ENCODE measurements around the gene UBE4B. TPM values are rescaled to one million over a fixed set of nuclear protein-coding genes. Genes with fewer than 3 reads are reported as not detected.
"Not testable (repeated sequence)": the region's sequence is repeated elsewhere in the genome, so short reads cannot be mapped to it uniquely, and the experiment has no call there.

Gene UBE4B
- total RNA-seq, 5 donors from 2014 or later (not counting 1 experiment from before 2014, with no cell fraction given): 37.5 to 43.1 (median 41.9) TPM

DNA sequence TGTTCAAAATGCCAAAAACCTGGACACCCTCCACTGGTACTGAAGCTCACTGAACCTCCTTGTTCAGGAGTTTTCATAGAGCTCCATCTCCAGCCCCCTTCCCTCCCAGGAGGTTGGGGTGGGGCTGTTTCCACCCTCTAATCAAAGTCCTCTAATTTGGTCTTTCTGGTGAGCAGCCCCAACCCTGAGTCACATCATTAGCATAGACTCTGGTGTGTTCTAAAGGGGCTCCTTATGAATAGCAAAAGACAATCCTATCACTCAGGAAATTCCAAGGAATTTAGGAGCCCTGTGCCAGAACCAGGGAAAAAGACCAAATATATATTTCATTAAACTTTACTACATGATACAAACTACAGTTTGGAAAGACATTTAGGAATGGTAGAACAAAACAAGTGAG lies 13.2 kb upstream of the UBE4B start:
- Mint-ChIP-seq H3K27me3 (no peaks in the 10 kb centered on the region), H3K4me3 (no peak overlapping the region), H3K9me3 (no peaks in the 10 kb centered on the region), H3K27ac (no peak overlapping the region), H3K36me3 (no peaks in the 10 kb centered on the region), H3K4me1 (peaks cover 0 to 4% (median 2%) of the 10 kb centered on the region in 3 donors)
- no peaks in the 10 kb centered on the region for H3K27me3 ChIP-seq (replicated peaks in 1 of 2; ENCODE audit: control insufficient read depth in 2 of 2, extremely low read depth in 1 of 2, insufficient read depth in 2 of 2, low read length in 1 of 2)
- no peak overlapping the region for H3K27ac ChIP-seq (ENCODE audit: low read length)
- ChIA-PET CTCF (no interaction called here), POLR2A (interaction anchor here in 1 of 2 donors (0.6 kb wide), 2 partner anchors 105 to 886 kb away, joined by 3 to 6 read pairs; no protein-coding TSS in a partner anchor)
- H3K4me1 ChIP-seq (ENCODE audit: control insufficient read depth in 1 of 2, extremely low read depth in 1 of 2, insufficient read depth in 2 of 2, low read length in 2 of 2): no peaks in the 10 kb centered on the region
- H3K9me3 ChIP-seq: no peaks in the 10 kb centered on the region
- ATAC-seq (replicated peaks in 1 of 4): no peak
- H3K4me3 ChIP-seq (ENCODE audit: control insufficient read depth in 1 of 2, extremely low read depth in 1 of 2, low read length in 1 of 2): no peak overlapping the region
- H3K36me3 ChIP-seq (ENCODE audit: control insufficient read depth in 2 of 2, extremely low read depth in 1 of 2, insufficient read depth in 1 of 2, low read length in 1 of 2): no peaks in the 10 kb centered on the region
- no peak for DNase-seq

- H3K27me3 ChIP-seq (replicated peaks in 1 of 2; ENCODE audit: control insufficient read depth in 2 of 2, extremely low read depth in 1 of 2, insufficient read depth in 2 of 2, low read length in 1 of 2): no peaks in the 10 kb centered on the region
- Mint-ChIP-seq H3K9me3 (no peaks in the 10 kb centered on the region), H3K27ac (no peak overlapping the region), H3K4me1 (peaks cover 0 to 4% (median 2%) of the 10 kb centered on the region in 3 donors), H3K4me3 (no peak overlapping the region), H3K27me3 (no peaks in the 10 kb centered on the region), H3K36me3 (no peaks in the 10 kb centered on the region)
- POLR2A ChIA-PET: interaction anchor here in 1 of 2 donors (0.6 kb wide), 2 partner anchors 106 to 886 kb away, joined by 3 to 6 read pairs; no protein-coding TSS in a partner anchor
- no peak overlapping the region for H3K27ac ChIP-seq (ENCODE audit: low read length)
- DNase-seq: no peak
- no peaks in the 10 kb centered on the region for H3K9me3 ChIP-seq
- CTCF ChIA-PET: no interaction called here
- H3K4me3 ChIP-seq (ENCODE audit: control insufficient read depth in 1 of 2, extremely low read depth in 1 of 2, low read length in 1 of 2): no peak overlapping the region
- H3K36me3 ChIP-seq (ENCODE audit: control insufficient read depth in 2 of 2, extremely low read depth in 1 of 2, insufficient read depth in 1 of 2, low read length in 1 of 2): no peaks in the 10 kb centered on the region
- no peaks in the 10 kb centered on the region for H3K4me1 ChIP-seq (ENCODE audit: control insufficient read depth in 1 of 2, extremely low read depth in 1 of 2, insufficient read depth in 2 of 2, low read length in 2 of 2)
- WGBS (ENCODE audit: insufficient coverage): no CpG with 5 or more reads among the region's 3 CpGs
- ATAC-seq (replicated peaks in 1 of 4): no peak
Measured at GRCh38 chr1:10020086-10020485, 12.7 kb upstream of the UBE4B start.

GRCh38 chr1:10020678-10021077 lies 12.1 kb upstream of the UBE4B start:
- POLR2A ChIA-PET; H3K27me3 ChIP-seq (replicated peaks in 1 of 2; ENCODE audit: control insufficient read depth in 2 of 2, extremely low read depth in 1 of 2, insufficient read depth in 2 of 2, low read length in 1 of 2); H3K36me3 Mint-ChIP-seq; H3K36me3 ChIP-seq (ENCODE audit: control insufficient read depth in 2 of 2, extremely low read depth in 1 of 2, insufficient read depth in 1 of 2, low read length in 1 of 2); H3K4me3 Mint-ChIP-seq; H3K4me1 ChIP-seq (ENCODE audit: control insufficient read depth in 1 of 2, extremely low read depth in 1 of 2, insufficient read depth in 2 of 2, low read length in 2 of 2); H3K27ac ChIP-seq (ENCODE audit: low read length); H3K27me3 Mint-ChIP-seq; H3K4me1 Mint-ChIP-seq; H3K9me3 ChIP-seq; H3K27ac Mint-ChIP-seq; H3K9me3 Mint-ChIP-seq; DNase-seq; ATAC-seq (replicated peaks in 1 of 4); H3K4me3 ChIP-seq (ENCODE audit: control insufficient read depth in 1 of 2, extremely low read depth in 1 of 2, low read length in 1 of 2); CTCF ChIA-PET: not testable (repeated sequence)
- no CpG with 5 or more reads among the region's 2 CpGs for WGBS (ENCODE audit: insufficient coverage)

DNA sequence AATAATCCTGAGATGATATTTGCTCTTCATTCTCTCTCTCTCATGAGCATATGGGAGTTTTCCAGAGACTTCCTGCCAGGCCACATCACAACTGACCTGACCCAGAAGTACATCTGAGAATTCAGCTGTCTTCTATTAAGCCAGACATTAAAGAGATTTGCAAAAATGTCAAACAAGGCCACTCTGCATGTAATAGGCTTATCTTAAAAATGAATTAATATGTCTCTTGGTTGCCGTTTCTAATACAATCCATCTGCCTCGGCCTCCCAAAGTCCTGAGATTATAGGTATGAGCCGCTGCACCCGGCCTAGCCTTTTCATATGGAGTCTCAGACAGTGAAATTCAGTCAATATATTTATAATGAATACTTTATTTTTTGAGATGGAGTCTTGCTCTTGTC lies 10.8 kb upstream of the UBE4B start:
- H3K27me3 Mint-ChIP-seq; H3K4me1 ChIP-seq (ENCODE audit: control insufficient read depth in 1 of 2, extremely low read depth in 1 of 2, insufficient read depth in 2 of 2, low read length in 2 of 2); POLR2A ChIA-PET; H3K36me3 ChIP-seq (ENCODE audit: control insufficient read depth in 2 of 2, extremely low read depth in 1 of 2, insufficient read depth in 1 of 2, low read length in 1 of 2); H3K4me3 Mint-ChIP-seq; DNase-seq; H3K9me3 Mint-ChIP-seq; H3K4me3 ChIP-seq (ENCODE audit: control insufficient read depth in 1 of 2, extremely low read depth in 1 of 2, low read length in 1 of 2); H3K9me3 ChIP-seq; H3K27me3 ChIP-seq (replicated peaks in 1 of 2; ENCODE audit: control insufficient read depth in 2 of 2, extremely low read depth in 1 of 2, insufficient read depth in 2 of 2, low read length in 1 of 2); H3K27ac ChIP-seq (ENCODE audit: low read length); H3K36me3 Mint-ChIP-seq; H3K4me1 Mint-ChIP-seq; ATAC-seq (replicated peaks in 1 of 4); H3K27ac Mint-ChIP-seq; CTCF ChIA-PET: not testable (repeated sequence)
- no CpG with 5 or more reads among the region's 4 CpGs for WGBS (ENCODE audit: insufficient coverage)

DNA sequence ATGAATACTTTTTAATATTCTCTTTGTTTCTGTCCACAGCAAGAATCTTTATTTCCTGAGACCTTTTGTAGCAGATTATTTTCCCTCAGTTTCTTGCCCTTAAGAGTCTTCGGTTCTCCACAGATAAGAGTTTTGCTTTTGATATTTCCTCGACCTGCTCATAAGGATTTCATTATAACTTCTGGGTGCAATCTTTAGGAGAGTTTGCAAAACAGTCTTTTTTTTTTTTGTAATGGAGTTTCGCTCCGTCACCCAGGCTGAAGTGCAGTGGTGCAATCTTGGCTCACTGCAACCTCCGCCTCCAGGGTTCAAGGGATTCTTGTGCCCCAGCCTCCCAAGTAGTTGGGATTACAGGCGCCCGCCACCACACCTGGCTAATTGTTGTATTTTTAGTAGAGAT lies 10.1 kb upstream of the UBE4B start:
- ChIA-PET POLR2A (no interaction called here), CTCF (no interaction called here)
- Mint-ChIP-seq H3K36me3 (no peaks in the 10 kb centered on the region), H3K27ac (no peak overlapping the region), H3K27me3 (no peaks in the 10 kb centered on the region), H3K9me3 (no peaks in the 10 kb centered on the region), H3K4me1 (peaks cover 0 to 4% (median 2%) of the 10 kb centered on the region in 3 donors), H3K4me3 (no peak overlapping the region)
- no peaks in the 10 kb centered on the region for H3K4me1 ChIP-seq (ENCODE audit: control insufficient read depth in 1 of 2, extremely low read depth in 1 of 2, insufficient read depth in 2 of 2, low read length in 2 of 2)
- peaks cover 0 to 2% of the 10 kb centered on the region in 2 experiments for H3K27me3 ChIP-seq (replicated peaks in 1 of 2; ENCODE audit: control insufficient read depth in 2 of 2, extremely low read depth in 1 of 2, insufficient read depth in 2 of 2, low read length in 1 of 2)
- 100% methylated on average over 2 of the region's 7 CpGs for WGBS (ENCODE audit: insufficient coverage)
- no peaks in the 10 kb centered on the region for H3K9me3 ChIP-seq
- no peak overlapping the region for H3K27ac ChIP-seq (ENCODE audit: low read length)
- H3K4me3 ChIP-seq (ENCODE audit: control insufficient read depth in 1 of 2, extremely low read depth in 1 of 2, low read length in 1 of 2): no peak overlapping the region
- DNase-seq (no peak), ATAC-seq (replicated peaks in 1 of 4) (no peak)
- H3K36me3 ChIP-seq (ENCODE audit: control insufficient read depth in 2 of 2, extremely low read depth in 1 of 2, insufficient read depth in 1 of 2, low read length in 1 of 2): no peaks in the 10 kb centered on the region

DNA sequence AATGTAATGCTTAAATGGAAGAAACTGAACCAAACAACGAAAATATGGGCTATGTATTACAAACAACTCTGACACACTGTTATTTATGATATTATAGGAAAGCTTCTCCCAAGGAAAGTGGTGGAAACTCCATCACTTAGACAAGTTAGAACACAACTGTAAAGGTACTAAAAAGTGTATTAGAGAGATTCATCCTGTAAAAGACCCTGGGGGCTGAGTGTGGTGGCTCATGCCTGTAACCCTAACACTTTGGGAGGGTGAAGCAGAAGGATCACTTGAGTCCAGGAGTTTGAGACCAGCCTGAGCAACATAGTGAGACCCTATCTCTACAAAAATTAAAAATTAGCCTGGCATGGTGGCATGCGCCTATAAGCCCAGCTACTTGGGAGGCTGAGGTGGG lies 7.4 kb upstream of the UBE4B start:
- no peak overlapping the region for H3K27ac Mint-ChIP-seq

DNA sequence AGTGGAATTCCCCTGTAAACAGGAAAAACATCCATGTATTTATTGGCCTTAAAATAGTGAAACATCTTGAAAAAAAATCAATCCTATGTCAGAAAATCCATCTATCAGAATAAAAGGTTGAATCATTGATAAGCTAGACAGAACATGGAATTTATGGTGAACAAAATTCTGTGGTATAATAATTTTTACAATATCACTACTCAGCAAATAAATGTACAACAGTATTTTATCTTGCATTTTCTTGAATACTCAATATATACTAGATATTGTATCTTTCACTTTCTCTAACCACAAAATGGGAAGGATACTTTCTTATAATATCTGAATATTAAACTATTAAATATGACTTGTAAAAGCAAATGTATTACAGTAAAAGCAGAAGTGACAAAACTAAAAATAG lies 5.7 kb upstream of the UBE4B start:
- ChIA-PET POLR2A (interaction anchor here in 1 of 2 donors (0.6 kb wide), 1 partner anchor 743 kb away, joined by 3 read pairs; no protein-coding TSS in a partner anchor), CTCF (no interaction called here)
- Histone ChIP-seq H3K27me3 (replicated peaks in 1 of 2; ENCODE audit: control insufficient read depth in 2 of 2, extremely low read depth in 1 of 2, insufficient read depth in 2 of 2, low read length in 1 of 2) (peaks cover 0 to 2% of the 10 kb centered on the region in 2 experiments), H3K36me3 (ENCODE audit: control insufficient read depth in 2 of 2, extremely low read depth in 1 of 2, insufficient read depth in 1 of 2, low read length in 1 of 2) (no peaks in the 10 kb centered on the region), H3K4me3 (ENCODE audit: control insufficient read depth in 1 of 2, extremely low read depth in 1 of 2, low read length in 1 of 2) (no peak overlapping the region), H3K4me1 (ENCODE audit: control insufficient read depth in 1 of 2, extremely low read depth in 1 of 2, insufficient read depth in 2 of 2, low read length in 2 of 2) (peaks cover 0 to under 1% of the 10 kb centered on the region in 2 experiments), H3K27ac (ENCODE audit: low read length) (no peak overlapping the region), H3K9me3 (no peaks in the 10 kb centered on the region)
- peaks cover 0 to under 1% (median 0%) of the 10 kb centered on the region in 3 donors for H3K4me1 Mint-ChIP-seq
- ATAC-seq (replicated peaks in 1 of 4) (no peak), DNase-seq (no peak)
- no peak overlapping the region for H3K27ac Mint-ChIP-seq
- H3K9me3 Mint-ChIP-seq: no peaks in the 10 kb centered on the region
- H3K27me3 Mint-ChIP-seq: no peaks in the 10 kb centered on the region
- H3K4me3 Mint-ChIP-seq: no peak overlapping the region
- no peaks in the 10 kb centered on the region for H3K36me3 Mint-ChIP-seq

More for the DNA sequence above, 7.4 kb upstream of the UBE4B start:
- H3K9me3 ChIP-seq: no peaks in the 10 kb centered on the region
- no CpG with 5 or more reads among the region's 2 CpGs for WGBS (ENCODE audit: insufficient coverage)
- H3K27me3 Mint-ChIP-seq: no peaks in the 10 kb centered on the region
- H3K9me3 Mint-ChIP-seq: no peaks in the 10 kb centered on the region
- ChIA-PET POLR2A (no interaction called here), CTCF (no interaction called here)
- no peaks in the 10 kb centered on the region for H3K36me3 Mint-ChIP-seq
- H3K4me3 Mint-ChIP-seq: no peak overlapping the region
- H3K4me1 ChIP-seq (ENCODE audit: control insufficient read depth in 1 of 2, extremely low read depth in 1 of 2, insufficient read depth in 2 of 2, low read length in 2 of 2): no peaks in the 10 kb centered on the region
- ATAC-seq (replicated peaks in 1 of 4) (no peak), DNase-seq (no peak)
- peaks cover 0 to 2% of the 10 kb centered on the region in 2 experiments for H3K27me3 ChIP-seq (replicated peaks in 1 of 2; ENCODE audit: control insufficient read depth in 2 of 2, extremely low read depth in 1 of 2, insufficient read depth in 2 of 2, low read length in 1 of 2)
- H3K4me1 Mint-ChIP-seq: no peaks in the 10 kb centered on the region
- no peak overlapping the region for H3K27ac ChIP-seq (ENCODE audit: low read length)
- H3K36me3 ChIP-seq (ENCODE audit: control insufficient read depth in 2 of 2, extremely low read depth in 1 of 2, insufficient read depth in 1 of 2, low read length in 1 of 2): no peaks in the 10 kb centered on the region
- H3K4me3 ChIP-seq (ENCODE audit: control insufficient read depth in 1 of 2, extremely low read depth in 1 of 2, low read length in 1 of 2): no peak overlapping the region
